ENCODE data around the gene LHPP. TPM values are rescaled to one million over a fixed set of nuclear protein-coding genes. Genes with fewer than 3 reads are reported as not detected.
"Not testable (repeated sequence)": the region's sequence is repeated elsewhere in the genome, so short reads cannot be mapped to it uniquely, and the experiment has no call there.

The LHPP gene
- total RNA-seq, 1 donor from 2014 or later: 24.5 TPM

DNA sequence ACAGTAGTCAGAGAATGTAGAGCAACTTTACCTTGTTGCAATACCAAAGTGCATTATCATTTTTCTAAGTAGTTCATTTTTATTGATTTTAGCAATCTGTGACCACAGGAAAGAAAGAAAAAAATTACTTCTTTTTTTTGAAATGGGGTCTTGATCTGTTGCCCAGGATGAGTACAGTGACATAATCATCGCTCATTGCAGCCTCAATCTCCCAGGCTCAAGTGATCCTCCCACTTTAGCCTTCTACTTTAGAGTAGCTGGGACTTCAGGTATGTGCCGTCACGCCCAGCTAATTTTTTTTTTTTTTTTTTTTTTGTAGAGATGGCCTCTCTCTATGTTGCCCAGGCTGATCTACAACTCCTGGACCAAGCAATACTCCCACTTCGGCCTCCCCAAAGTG lies 31.5 kb upstream of the LHPP start:
- Histone ChIP-seq H3K4me3 (no peak overlapping the region), H3F3A (ENCODE audit: low read depth) (no peaks in the 10 kb centered on the region), H3K27ac (no peak overlapping the region), H3K4me1 (no peaks in the 10 kb centered on the region), H4K20me1 (ENCODE audit: low read depth) (no peaks in the 10 kb centered on the region), H3K9me3 (ENCODE audit: low read depth) (no peaks in the 10 kb centered on the region), H3K36me3 (no peaks in the 10 kb centered on the region), H3K4me2 (no peak overlapping the region), H3K9ac (no peak overlapping the region), H2AFZ (replicated peaks) (no peak overlapping the region), H3K79me2 (ENCODE audit: low read depth) (no peaks in the 10 kb centered on the region), H3K27me3 (no peaks in the 10 kb centered on the region)
- no peak overlapping the region for H3K27ac Mint-ChIP-seq
- no peaks in the 10 kb centered on the region for H3K4me1 Mint-ChIP-seq
- H3K27me3 Mint-ChIP-seq (ENCODE audit: insufficient read depth, low read depth): no peaks in the 10 kb centered on the region
- no peaks in the 10 kb centered on the region for H3K9me3 Mint-ChIP-seq
- TF ChIP-seq, protein P1, sequence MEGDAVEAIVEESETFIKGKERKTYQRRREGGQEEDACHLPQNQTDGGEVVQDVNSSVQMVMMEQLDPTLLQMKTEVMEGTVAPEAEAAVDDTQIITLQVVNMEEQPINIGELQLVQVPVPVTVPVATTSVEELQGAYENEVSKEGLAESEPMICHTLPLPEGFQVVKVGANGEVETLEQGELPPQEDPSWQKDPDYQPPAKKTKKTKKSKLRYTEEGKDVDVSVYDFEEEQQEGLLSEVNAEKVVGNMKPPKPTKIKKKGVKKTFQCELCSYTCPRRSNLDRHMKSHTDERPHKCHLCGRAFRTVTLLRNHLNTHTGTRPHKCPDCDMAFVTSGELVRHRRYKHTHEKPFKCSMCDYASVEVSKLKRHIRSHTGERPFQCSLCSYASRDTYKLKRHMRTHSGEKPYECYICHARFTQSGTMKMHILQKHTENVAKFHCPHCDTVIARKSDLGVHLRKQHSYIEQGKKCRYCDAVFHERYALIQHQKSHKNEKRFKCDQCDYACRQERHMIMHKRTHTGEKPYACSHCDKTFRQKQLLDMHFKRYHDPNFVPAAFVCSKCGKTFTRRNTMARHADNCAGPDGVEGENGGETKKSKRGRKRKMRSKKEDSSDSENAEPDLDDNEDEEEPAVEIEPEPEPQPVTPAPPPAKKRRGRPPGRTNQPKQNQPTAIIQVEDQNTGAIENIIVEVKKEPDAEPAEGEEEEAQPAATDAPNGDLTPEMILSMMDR (IDR thresholded peaks at IDR 0.05): no peak
- TF ChIP-seq EZH2 (IDR thresholded peaks at IDR 0.05) (no peak), EZH2phosphoT487 (IDR thresholded peaks at IDR 0.05) (no peak)
- no peaks in the 10 kb centered on the region for H3K36me3 Mint-ChIP-seq
- no peak for DNase-seq (ENCODE audit: low spot score)
- H3K4me3 Mint-ChIP-seq: no peak overlapping the region

DNA sequence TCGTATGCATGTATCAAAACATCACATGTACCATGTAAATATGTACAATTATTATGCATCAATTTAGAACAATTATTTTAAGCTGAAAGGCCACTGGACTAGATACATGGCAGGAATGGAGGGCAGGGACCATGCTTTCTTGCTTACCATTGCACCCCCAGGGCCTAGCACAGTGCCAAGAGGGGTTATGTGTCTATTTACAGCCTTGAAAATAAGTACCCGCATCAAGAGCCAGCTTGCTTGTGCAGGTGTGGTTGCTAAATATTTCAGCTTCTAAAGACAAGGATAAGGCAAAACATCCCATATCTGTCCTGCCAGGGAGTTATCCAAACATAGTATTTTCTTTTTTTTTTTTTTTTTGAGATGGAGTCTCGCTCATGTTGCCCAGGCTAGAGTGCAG lies 28.2 kb upstream of the LHPP start:
- Mint-ChIP-seq H3K27me3 (ENCODE audit: insufficient read depth, low read depth) (no peaks in the 10 kb centered on the region), H3K27ac (no peak overlapping the region), H3K4me3 (no peak overlapping the region), H3K36me3 (no peaks in the 10 kb centered on the region), H3K9me3 (no peaks in the 10 kb centered on the region), H3K4me1 (no peaks in the 10 kb centered on the region)
- Histone ChIP-seq H2AFZ (replicated peaks) (no peak overlapping the region), H3K36me3 (no peaks in the 10 kb centered on the region), H3K4me1 (no peaks in the 10 kb centered on the region), H3K9me3 (ENCODE audit: low read depth) (no peaks in the 10 kb centered on the region), H3K27ac (no peak overlapping the region), H3F3A (ENCODE audit: low read depth) (no peaks in the 10 kb centered on the region), H3K27me3 (no peaks in the 10 kb centered on the region), H4K20me1 (ENCODE audit: low read depth) (no peaks in the 10 kb centered on the region), H3K9ac (no peak overlapping the region), H3K4me2 (no peak overlapping the region), H3K4me3 (no peak overlapping the region), H3K79me2 (ENCODE audit: low read depth) (no peaks in the 10 kb centered on the region)
- TF ChIP-seq EZH2 (IDR thresholded peaks at IDR 0.05) (no peak), EZH2phosphoT487 (IDR thresholded peaks at IDR 0.05) (no peak)
- TF ChIP-seq, protein P1 (IDR thresholded peaks at IDR 0.05): no peak
- DNase-seq (ENCODE audit: low spot score): no peak

DNA sequence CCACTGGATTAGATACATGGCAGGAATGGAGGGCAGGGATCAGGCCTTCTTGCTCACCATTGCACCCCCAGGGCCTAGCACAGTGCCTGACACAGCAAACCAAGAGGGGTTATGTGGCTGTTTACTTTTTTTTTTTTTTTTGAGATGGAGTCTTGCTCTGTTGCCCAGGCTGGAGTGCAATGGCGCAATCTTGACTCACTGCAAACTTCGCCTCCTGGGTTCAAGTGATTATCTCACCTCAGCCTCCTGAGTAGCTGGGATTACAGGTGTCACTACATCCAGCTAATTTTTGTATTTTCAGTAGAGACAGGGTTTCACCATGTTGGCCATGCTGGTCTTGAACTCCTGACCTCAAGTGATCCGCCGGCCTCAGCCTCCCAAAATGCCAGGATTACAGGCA lies 25.9 kb upstream of the LHPP start:
- H3K9me3 ChIP-seq (ENCODE audit: low read depth); H3K27ac Mint-ChIP-seq; H3K4me2 ChIP-seq; H3K27ac ChIP-seq; H3K27me3 Mint-ChIP-seq (ENCODE audit: insufficient read depth, low read depth); H3K9ac ChIP-seq; H3K36me3 Mint-ChIP-seq; H3K4me3 ChIP-seq; H2AFZ ChIP-seq (replicated peaks); DNase-seq (ENCODE audit: low spot score); H3F3A ChIP-seq (ENCODE audit: low read depth); H3K4me3 Mint-ChIP-seq; H3K4me1 Mint-ChIP-seq; H4K20me1 ChIP-seq (ENCODE audit: low read depth); H3K4me1 ChIP-seq; H3K36me3 ChIP-seq; H3K9me3 Mint-ChIP-seq; H3K27me3 ChIP-seq; H3K79me2 ChIP-seq (ENCODE audit: low read depth): not testable (repeated sequence)

DNA sequence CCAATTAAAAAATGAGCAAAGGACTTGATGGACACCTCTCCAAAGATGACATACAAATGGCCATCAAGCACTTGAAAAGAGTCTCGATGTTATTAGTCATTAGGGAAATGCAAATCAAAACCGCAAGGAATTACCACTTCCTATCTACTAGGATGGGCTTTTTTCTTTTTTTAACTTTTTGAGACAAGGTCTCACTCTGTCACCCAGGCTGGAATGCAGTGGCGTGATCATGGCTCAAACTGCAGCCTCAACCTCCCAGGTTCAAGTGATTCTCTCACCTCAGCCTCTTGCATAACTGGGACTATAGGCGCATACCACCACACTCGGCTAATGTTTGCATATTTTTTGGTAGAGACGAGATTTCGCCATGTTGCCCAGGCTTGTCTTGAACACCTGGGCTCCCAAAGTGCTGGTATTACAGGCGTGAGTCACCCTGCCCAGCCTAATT lies 25.4 kb upstream of the LHPP start:
- H3K4me1 ChIP-seq: no peaks in the 10 kb centered on the region
- Mint-ChIP-seq H3K27me3 (ENCODE audit: insufficient read depth, low read depth) (no peaks in the 10 kb centered on the region), H3K36me3 (no peaks in the 10 kb centered on the region), H3K27ac (no peak overlapping the region), H3K4me1 (no peaks in the 10 kb centered on the region), H3K4me3 (no peak overlapping the region), H3K9me3 (no peaks in the 10 kb centered on the region)
- H3K4me3 ChIP-seq: no peak overlapping the region
- TF ChIP-seq EZH2 (IDR thresholded peaks at IDR 0.05) (no peak), EZH2phosphoT487 (IDR thresholded peaks at IDR 0.05) (no peak)
- TF ChIP-seq, protein P1 (IDR thresholded peaks at IDR 0.05): no peak
- H3K9ac ChIP-seq: no peak overlapping the region
- H3K27me3 ChIP-seq: no peaks in the 10 kb centered on the region
- H4K20me1 ChIP-seq (ENCODE audit: low read depth): no peaks in the 10 kb centered on the region
- H3K79me2 ChIP-seq (ENCODE audit: low read depth): no peaks in the 10 kb centered on the region
- no peak overlapping the region for H3K27ac ChIP-seq
- H3K4me2 ChIP-seq: no peak overlapping the region
- H3F3A ChIP-seq (ENCODE audit: low read depth): no peaks in the 10 kb centered on the region
- H3K9me3 ChIP-seq (ENCODE audit: low read depth): no peaks in the 10 kb centered on the region
- H2AFZ ChIP-seq (replicated peaks): no peak overlapping the region
- DNase-seq (ENCODE audit: low spot score): no peak
- no peaks in the 10 kb centered on the region for H3K36me3 ChIP-seq

DNA sequence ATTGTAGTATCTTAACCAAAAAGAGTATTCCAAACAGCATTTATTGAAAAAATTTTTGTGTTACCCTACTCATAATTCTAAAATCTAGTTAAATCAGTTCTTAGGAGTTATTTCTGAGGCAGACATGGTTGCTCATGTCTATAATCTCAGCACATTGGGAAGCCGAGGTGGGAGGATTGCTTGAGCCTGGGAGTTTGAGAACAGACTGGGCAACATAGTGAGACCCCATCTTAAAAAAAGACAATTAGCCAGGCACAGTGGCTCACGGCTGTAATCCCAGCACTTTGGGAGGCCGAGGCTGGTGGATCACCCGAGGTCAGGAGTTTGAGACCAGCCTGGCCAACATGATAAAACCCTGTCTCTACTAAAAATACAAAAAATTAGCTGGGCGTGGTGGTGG lies 19.9 kb upstream of the LHPP start:
- H3K36me3 ChIP-seq; H3K4me1 Mint-ChIP-seq; H3K9ac ChIP-seq; H4K20me1 ChIP-seq (ENCODE audit: low read depth); H3K36me3 Mint-ChIP-seq; H3K79me2 ChIP-seq (ENCODE audit: low read depth); H3K4me1 ChIP-seq; H3K9me3 ChIP-seq (ENCODE audit: low read depth); H3K27ac Mint-ChIP-seq; H3K4me3 Mint-ChIP-seq; DNase-seq (ENCODE audit: low spot score); H3K27ac ChIP-seq; H3K9me3 Mint-ChIP-seq; H2AFZ ChIP-seq (replicated peaks); H3K4me2 ChIP-seq; H3K4me3 ChIP-seq; H3F3A ChIP-seq (ENCODE audit: low read depth): not testable (repeated sequence)
- peaks cover 31% of the 10 kb centered on the region for H3K27me3 ChIP-seq
- peaks cover 26% of the 10 kb centered on the region for H3K27me3 Mint-ChIP-seq (ENCODE audit: insufficient read depth, low read depth)

Data from neural progenitor cell (in vitro differentiated cells).